ENCODE measurements around the gene POLR1H.

GRCh38 chr6:30037182-30037788, 23.8 kb upstream of the POLR1H start:
- TF ChIP-seq POLR2A (IDR thresholded peaks at IDR 0.05; ENCODE audit: extremely low read depth, insufficient read length) (no peak), CTCF (IDR thresholded peaks at IDR 0.05; ENCODE audit: low read depth, low read length) (peak; percentile 56), MYC (IDR thresholded peaks at IDR 0.05; ENCODE audit: low read depth, low read length) (no peak)

Data from NB4 (cell line).